ENCODE measurements around the gene GET3.
A peak's percentile ranks its signal among the peaks of the same experiment; 100 is the strongest.
"Not testable (repeated sequence)": the region's sequence is repeated elsewhere in the genome, so short reads cannot be mapped to it uniquely, and the experiment has no call there.

Gene GET3

GRCh38 chr19:12736995-12737834, at the start of gene GET3:
Gene GET3 (plus strand): TSS chr19:12737497. CDS start chr19:12737506, 9 bp downstream.
- DNase-seq: peak in 55 of 56 donors; percentile 31 to 98 (median 86)

DNA sequence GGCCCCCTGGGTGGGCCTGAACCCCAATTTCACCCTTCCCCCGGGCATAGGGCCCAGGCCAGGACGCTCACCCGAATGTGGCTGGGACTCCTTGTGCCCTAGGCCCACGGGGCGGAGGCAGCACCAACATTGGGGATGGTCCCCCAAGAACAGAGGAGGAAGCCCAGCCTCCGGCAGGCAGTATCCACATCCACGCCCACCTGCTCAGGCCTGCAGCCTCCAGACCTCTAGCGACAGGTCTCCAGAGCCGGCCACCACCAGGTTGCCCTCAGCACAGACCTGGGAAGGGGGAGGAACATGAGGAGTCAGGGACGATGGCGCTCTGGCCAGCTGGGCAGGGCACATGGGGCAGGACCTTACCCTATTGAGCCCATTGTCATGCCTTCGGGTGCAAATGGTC, 48.3 kb upstream of the GET3 start:
- DNase-seq: no peak

GRCh38 chr19:12689581-12690216, 47.6 kb upstream of the GET3 start:
- DNase-seq: no peak

- DNase-seq: no peak
These were observed 44.3 kb upstream of the GET3 start for GRCh38 chr19:12692960-12693359.

- DNase-seq: no peak
These were observed 42.7 kb upstream of the GET3 start for GRCh38 chr19:12694641-12695040.

- DNase-seq: no peak
These were observed 42.2 kb upstream of the GET3 start for GRCh38 chr19:12695096-12695495.

DNA sequence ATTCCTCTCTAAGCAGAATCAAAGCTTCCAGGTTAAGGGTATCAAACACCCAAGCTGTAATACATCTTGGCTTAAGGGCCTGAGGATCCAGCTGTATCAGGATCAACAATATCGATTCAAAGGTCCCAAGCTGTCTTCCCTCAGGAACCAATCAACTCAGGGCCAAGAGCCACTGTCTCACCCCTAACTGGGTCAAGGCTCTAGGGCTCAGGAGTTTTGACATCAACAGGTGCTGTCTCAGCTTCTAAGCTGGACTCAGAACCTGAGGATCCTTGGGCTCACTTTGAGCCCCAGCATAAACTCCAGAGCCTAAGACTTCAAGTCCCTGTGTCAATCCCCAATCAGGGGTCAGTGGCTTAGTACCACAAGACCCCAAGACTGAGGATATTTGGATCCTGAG, 41.8 kb upstream of the GET3 start:
- DNase-seq: no peak

DNA sequence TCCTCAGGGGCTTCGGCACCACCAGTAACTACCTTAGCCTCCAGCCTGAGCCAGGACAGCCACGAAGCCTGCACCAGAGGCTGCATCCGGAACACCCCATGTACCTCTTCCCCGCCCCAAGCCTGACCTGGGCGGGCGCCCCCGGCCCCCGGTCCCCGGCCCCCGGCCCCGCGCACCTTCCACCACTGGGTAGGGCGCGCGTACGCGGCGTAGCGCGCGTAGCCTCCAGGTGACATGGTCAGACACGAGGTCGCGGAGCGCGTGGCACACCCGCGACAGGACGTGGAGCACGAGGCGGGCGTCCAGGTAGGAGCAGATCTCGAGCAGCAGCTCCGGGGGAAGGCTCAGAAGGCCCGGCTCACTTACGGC, 41.3 kb upstream of the GET3 start:
- DNase-seq: peak in 1 of 56 donors; percentile 19

- DNase-seq: peak; percentile 75 to 99 (median 92)
These were observed 40.6 kb upstream of the GET3 start, which contains the start of gene FBXW9 for GRCh38 chr19:12696366-12697335. Gene FBXW9 (minus strand): TSS chr19:12696631. CDS start chr19:12696581, 50 bp downstream.

DNA sequence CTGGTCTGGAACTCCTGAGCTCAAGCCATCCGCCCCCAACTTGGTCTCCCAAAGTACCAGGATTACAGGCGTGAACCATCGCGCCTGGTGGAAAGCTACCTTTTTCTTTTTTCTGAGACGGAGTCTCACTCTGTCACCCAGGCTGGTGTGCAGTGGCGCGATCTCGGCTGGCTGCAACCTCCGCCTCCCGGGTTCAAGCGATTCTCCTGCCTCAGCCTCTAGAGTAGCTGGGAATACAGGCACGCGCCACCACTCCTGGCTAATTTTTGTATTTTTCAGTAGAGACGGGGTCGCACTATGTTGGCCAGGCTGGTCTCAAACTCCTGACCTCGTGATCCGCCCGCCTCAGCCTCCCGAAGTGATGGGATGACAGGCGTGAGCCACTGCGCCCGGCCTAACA, 39.9 kb upstream of the GET3 start:
- not testable (repeated sequence) for DNase-seq

DNA sequence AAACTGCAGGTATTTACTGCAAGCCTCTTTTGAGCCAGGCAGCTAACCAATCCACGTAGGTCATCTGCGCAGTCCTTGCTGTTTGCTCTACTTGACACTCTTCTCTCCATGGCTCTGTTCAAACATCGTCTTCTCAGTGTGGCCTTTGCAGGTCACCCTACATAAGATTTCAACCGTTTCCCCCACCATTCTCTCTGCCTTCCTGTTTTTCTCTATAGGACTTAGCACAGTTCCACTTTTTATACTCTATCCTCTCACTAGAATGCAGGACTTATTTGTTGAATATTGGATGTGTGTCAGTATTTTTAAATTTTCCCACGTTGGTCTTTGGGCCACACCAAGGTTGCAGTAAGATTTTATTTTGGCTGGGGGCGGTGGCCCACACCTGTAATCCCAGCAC, 39.2 kb upstream of the GET3 start:
- DNase-seq: no peak

DNA sequence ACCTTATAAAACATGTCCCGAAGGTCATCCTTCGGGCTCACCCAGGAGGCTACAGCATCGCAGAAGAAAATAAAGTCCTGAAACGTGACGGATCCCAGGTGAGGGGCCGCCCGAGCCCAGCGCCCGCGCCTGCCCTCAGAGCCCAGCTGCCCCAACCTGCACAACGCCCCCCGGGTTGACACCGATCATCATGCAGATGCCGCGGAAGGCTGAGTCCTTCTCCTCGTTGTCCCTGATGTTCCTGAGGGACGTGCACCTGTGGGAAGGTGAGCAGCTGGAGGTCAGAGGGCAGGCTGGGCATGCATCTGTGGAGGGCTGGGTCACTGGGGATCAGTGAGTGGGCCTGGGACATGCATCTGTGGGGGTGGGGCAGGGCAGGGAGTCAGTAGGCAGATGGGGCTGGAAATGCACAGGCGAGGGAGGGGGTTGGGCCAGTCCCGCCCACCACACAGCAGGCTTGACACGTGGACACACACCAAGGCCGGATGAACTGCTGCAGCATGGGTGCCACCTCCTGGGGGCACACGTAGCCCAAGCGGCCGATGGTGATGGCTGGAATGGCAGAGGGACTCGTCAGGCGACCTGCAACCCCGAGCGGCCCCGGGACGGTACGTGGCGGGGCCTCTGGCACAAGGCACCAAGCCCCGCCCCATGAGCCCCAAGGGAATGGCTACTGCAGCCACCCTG, 35.6 kb upstream of the GET3 start:
- DNase-seq: no peak

GRCh38 chr19:12703046-12703445, 34.3 kb upstream of the GET3 start:
- no peak for DNase-seq

DNA sequence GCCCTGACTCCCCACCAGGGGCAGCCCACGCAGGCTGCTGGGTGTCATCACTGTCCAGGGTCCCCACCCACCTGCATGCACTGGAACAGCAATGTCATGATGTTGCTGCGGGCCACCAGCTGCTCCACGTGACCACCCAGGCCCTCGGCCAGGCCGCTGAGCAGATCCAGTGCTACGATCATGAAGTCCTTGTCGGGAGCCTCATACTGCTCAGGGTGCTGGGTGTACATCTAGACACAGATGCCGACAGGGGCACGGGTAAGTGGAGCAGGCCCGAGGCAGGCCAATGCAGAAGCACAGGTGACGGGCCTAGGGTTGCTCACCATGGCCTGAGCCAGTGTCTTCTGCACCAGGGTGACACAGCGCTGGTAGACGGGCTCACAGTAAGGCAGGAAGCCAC, 32.1 kb upstream of the GET3 start:
- no peak for DNase-seq

DNA sequence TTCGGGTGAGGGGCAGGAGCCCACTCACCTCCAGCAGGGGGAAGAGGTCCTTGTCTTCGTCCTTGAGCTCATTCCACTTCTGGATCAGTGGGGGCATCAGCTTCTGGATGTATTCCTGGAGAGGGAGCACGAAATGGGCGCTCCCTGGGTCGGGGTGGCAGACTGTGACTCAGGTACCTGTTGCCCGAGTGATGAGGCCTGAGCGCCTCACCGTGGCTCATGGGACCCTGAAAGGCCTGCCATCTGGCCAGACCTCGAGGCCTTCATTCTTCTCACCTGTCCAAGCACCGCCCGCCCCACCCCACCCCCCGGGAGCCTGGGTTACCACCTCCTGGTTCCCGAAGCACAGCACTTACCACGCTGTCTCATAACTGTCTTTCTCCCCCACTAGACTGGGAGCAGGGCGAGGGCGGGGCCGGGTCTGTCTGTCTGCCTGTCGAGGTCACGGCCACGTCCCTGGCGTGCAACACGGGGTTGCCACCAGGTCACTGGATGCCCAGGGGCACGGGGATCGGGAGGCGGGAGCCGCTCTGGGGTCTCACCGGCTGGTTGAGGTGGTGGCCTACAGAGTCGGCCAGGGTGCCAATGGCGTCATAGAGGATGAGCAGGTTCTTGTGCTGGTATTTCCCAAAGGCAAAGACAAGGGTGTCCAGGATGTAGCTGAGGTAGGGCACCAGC, 31.5 kb upstream of the GET3 start:
- DNase-seq: no peak

- no peak for DNase-seq
These were observed 31.0 kb upstream of the GET3 start for GRCh38 chr19:12706332-12706718.

DNA sequence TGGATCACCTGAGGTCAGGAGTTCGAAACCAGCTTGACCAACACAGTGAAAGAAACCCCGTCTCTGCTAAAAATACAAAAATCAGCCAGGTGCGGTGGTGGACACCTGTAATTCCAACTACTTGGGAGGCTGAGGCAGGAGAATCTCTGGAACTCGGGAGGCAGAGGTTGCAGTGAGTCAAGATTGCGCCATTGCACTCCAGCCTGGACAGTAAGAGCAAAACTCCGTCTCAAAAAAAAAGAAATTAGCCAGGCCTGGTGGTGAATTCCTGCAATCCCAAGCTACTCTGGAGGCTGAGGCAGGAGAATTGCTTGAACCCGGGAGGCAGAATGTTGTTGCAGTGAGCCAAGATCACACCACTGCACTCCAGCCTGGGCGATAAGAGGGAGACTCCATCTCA, 28.7 kb upstream of the GET3 start:
- no peak for DNase-seq

- DNase-seq: no peak
These were observed 26.1 kb upstream of the GET3 start for GRCh38 chr19:12711187-12711586.

DNA sequence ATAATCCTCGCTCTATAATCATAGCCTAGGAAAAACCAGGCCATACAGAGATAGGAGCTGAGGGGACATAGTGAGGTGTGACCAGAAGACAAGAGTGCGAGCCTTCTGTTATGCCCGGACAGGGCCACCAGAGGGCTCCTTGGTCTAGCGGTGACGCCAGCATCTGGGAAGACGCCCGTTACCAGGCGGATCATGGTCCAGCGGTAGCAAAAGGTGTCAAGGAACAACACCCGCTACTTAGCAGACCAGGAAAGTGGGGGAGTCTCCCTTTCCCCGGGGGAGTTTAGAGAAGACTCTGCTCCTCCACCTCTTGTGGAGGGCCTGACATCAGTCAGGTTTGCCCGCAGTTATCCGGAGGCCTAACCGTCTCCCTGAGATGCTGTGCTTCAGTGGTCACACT, 25.2 kb upstream of the GET3 start:
- peak in 4 of 56 donors; percentile 16 to 45 (median 40) for DNase-seq

DNA sequence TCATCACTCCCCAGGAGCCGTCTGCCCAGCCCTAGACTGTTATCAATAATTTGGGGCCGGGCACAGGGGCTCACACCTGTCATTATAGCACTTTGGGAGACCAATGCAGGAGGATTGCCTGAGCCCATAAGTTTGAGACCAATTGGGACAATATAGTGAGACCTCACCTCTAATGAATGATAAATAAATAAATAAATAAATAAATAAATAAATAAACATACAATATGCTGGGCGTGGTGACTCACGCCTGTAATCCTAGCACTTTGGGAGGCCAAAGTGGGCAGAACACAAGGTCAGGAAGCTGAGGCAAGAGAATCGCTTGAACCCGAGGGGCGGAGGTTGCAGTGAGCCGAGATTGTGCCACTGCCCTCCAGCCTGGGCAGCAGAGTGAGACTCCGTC, 24.0 kb upstream of the GET3 start:
- not testable (repeated sequence) for DNase-seq
